Heart right ventricle (tissue), 16 donors: ENCODE results near the gene KCTD5. TPM values are rescaled to one million over a fixed set of nuclear protein-coding genes. Genes with fewer than 3 reads are reported as not detected.
A peak's percentile ranks its signal among the peaks of the same experiment; 100 is the strongest.
"Not testable (repeated sequence)": the region's sequence is repeated elsewhere in the genome, so short reads cannot be mapped to it uniquely, and the experiment has no call there.

Source experiments
- ATAC-seq, 8 donors: fragments of 200-7000 bp; cut with Tn5 transposase; one replicate each; pipeline ENCODE4 v1.9.1; 2020; ENCODE audit warnings: mild to moderate bottlenecking in 8 of 8, moderate library complexity in 8 of 8, moderate number of reproducible peaks in 1 of 8
- DNase-seq, 2 donors: peaks; one replicate each; pipeline ENCODE4 v3.0.0-alpha.2; 2020
- H3K27ac ChIP-seq, 10 donors: fragments of 200-600 bp; sonication (generic) in 2 of 10; one replicate each; pipeline versions ENCODE4 v1.5.0 to v1.8.0; 2020 to 2022; ENCODE audit warnings: mild to moderate bottlenecking in 3 of 10
- H3K27me3 ChIP-seq, 7 donors: fragments of 200-600 bp; one replicate each; pipeline ENCODE4 v1.8.0; 2021 to 2022; ENCODE audit warnings: mild to moderate bottlenecking in 2 of 7
- H3K36me3 ChIP-seq, 9 donors: fragments of 200-600 bp; sonication (generic) in 1 of 9; one replicate each; pipeline versions ENCODE4 v1.5.0 to v1.8.0; 2020 to 2022; ENCODE audit warnings: mild to moderate bottlenecking in 2 of 9
- H3K4me1 ChIP-seq, 9 donors: fragments of 200-600 bp; sonication (generic) in 1 of 9; one replicate each; pipeline versions ENCODE4 v1.5.0 to v1.8.0; 2020 to 2022; ENCODE audit warnings: mild to moderate bottlenecking in 4 of 9
- H3K4me3 ChIP-seq, 10 donors: fragments of 200-600 bp; sonication (generic) in 2 of 10; one replicate each; pipeline versions ENCODE4 v1.5.0 to v1.8.0; 2020 to 2022; ENCODE audit warnings: mild to moderate bottlenecking in 7 of 10, moderate library complexity in 2 of 10
- H3K9me3 ChIP-seq, 11 donors: fragments of 200-600 bp in 10 of 11; sonication (generic) in 2 of 11; one replicate each; pipeline versions ENCODE4 v1.5.0 to v1.8.0; 2013 to 2022; ENCODE audit warnings: mild to moderate bottlenecking in 2 of 11, control low read depth in 1 of 11, moderate library complexity in 1 of 11
- WGBS, 2 donors: extraction: QIAGEN DNeasy Blood & Tissue Kit; methylation state at CpG; one replicate each; pipeline ENCODE4 v1.1.7; 2013; ENCODE audit warnings: inconsistent platforms in 1 of 2; 5-methylcytosine and 5-hydroxymethylcytosine counted together
- intact Hi-C, 10 donors: fragments of 100-400 bp; cut with DNase I; formaldehyde crosslinking; loops; one replicate each; pipeline versions ENCODE4 v1.11.1 to v1.14.2; 2022
- polyA plus RNA-seq, 2 donors: library from polyadenylated mRNA; stranded (reverse); fragments of 200-250 nt; gene quantifications; one replicate each; pipeline ENCODE4 v1.2.3, GENCODE V29; 2013
- total RNA-seq, 10 donors: library from RNA; stranded (reverse); fragmentation: NEBNext Ultra II Directional in 3 of 10; extraction: Animal tissue kit (Norgen Biotek cat#: 25700) in 3 of 10; gene quantifications; one replicate each; pipeline versions ENCODE4 v1.2.1 to v1.2.4, GENCODE V29; 2021 to 2023
- TF ChIP-seq, protein P1 (sequence below), 9 donors: fragments of 200-600 bp; sonication (generic) in 2 of 9; IDR thresholded peaks; one replicate each; pipeline versions ENCODE4 v1.5.0 to v1.8.0; 2021 to 2022; ENCODE audit warnings: antibody characterized with exemption in 9 of 9, mild to moderate bottlenecking in 5 of 9, moderate library complexity in 1 of 9
- donor health status: Arrhythmogenic right ventricular cardiomyopathy.
- donor health status: ischemic (EF 13 %, LVEDD 7.1; RV severe dilation, severe dysfunction).
- donor health status: healthy with polysubstance abuse.
- donor health status: DM: no; HTN: yes; CAD: no.
- donor health status: DM: no; HTN: no; CAD: no.
- donor health status: ischemic (EF 25% LVEDD 6.9; RV normal size, moderate dysfunction).
- donor health status: ischemic (EF 25% LVEDD 5.7; RV mildly dilated, moderate dysfunction).
- donor health status: healthy.
- donor health status: DM: yes; HTN: yes; CAD: no.
- donor health status: Ischemic cardiomyopathy.
- donor health status: ischemic (EF 35%, LVEDD 5.7; RV mildly dilated, moderate dysfunction).
- donor health status: nonischemic (EF 11% LVEDD 7.7; RV severe dilation, severe dysfunction).
- donor health status: DM: yes; HTN: yes; CAD: no.
- donor health status: PGD.
- donor health status: ischemic (EF 29% LVEDD 5.4; RV normal size, mild dysfunction).
- donor health status: nonischemic (EF 23%, LVEDD 6.1; RV moderate dilation, normal function).

The KCTD5 gene
- total and polyA plus RNA-seq, 12 donors, result 8.5 to 22.4 (median 11.6) TPM

GRCh38 chr16:2690852-2691251 is 8.5 kb downstream of the KCTD5 start:
- Histone ChIP-seq H3K9me3 (no peaks in the 10 kb centered on the region), H3K36me3 (peaks cover 0 to 24% (median 0%) of the 10 kb centered on the region in 9 donors), H3K4me1 (peaks cover 13 to 54% (median 43%) of the 10 kb centered on the region in 9 donors), H3K27ac (peak overlapping the region in 7 of 10 donors; percentile 69 to 95 (median 80)), H3K27me3 (no peaks in the 10 kb centered on the region), H3K4me3 (no peak overlapping the region)
- 93 to 94% methylated on average over 11 of the region's 11 CpGs for WGBS, 2 donors
- intact Hi-C loops, result no loop called here
- ATAC-seq (no peak), DNase-seq (no peak)
- TF ChIP-seq, protein P1, sequence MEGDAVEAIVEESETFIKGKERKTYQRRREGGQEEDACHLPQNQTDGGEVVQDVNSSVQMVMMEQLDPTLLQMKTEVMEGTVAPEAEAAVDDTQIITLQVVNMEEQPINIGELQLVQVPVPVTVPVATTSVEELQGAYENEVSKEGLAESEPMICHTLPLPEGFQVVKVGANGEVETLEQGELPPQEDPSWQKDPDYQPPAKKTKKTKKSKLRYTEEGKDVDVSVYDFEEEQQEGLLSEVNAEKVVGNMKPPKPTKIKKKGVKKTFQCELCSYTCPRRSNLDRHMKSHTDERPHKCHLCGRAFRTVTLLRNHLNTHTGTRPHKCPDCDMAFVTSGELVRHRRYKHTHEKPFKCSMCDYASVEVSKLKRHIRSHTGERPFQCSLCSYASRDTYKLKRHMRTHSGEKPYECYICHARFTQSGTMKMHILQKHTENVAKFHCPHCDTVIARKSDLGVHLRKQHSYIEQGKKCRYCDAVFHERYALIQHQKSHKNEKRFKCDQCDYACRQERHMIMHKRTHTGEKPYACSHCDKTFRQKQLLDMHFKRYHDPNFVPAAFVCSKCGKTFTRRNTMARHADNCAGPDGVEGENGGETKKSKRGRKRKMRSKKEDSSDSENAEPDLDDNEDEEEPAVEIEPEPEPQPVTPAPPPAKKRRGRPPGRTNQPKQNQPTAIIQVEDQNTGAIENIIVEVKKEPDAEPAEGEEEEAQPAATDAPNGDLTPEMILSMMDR (IDR thresholded peaks at IDR 0.05), result no peak

- DNase-seq (peak in 1 of 2 donors; percentile 51), ATAC-seq (peak in 7 of 8 donors; percentile 10 to 73 (median 61))
- Histone ChIP-seq H3K36me3 (peaks cover 0 to 26% (median 0%) of the 10 kb centered on the region in 9 donors), H3K4me1 (peaks cover 13 to 54% (median 43%) of the 10 kb centered on the region in 9 donors), H3K27ac (peak overlapping the region; percentile 60 to 95 (median 80)), H3K9me3 (no peaks in the 10 kb centered on the region), H3K4me3 (peak overlapping the region in 7 of 10 donors; percentile 1 to 37 (median 21)), H3K27me3 (no peaks in the 10 kb centered on the region)
- TF ChIP-seq, protein P1 (IDR thresholded peaks at IDR 0.05), result no peak
- WGBS, 2 donors, result 74 to 76% methylated on average over 26 to 29 of the region's 29 CpGs
- intact Hi-C loops, result no loop called here
These were observed 9.3 kb downstream of the KCTD5 start for GRCh38 chr16:2691491-2692248.

GRCh38 chr16:2692251-2692947 is 10.1 kb downstream of the KCTD5 start:
- intact Hi-C loops, result no loop called here
- H3K4me3 ChIP-seq, result peak overlapping the region in 6 of 10 donors; percentile 3 to 37 (median 28)
- no peaks in the 10 kb centered on the region for H3K9me3 ChIP-seq
- peak; percentile 52 to 53 for DNase-seq
- ATAC-seq, result peak; percentile 60 to 86 (median 80)
- peak overlapping the region; percentile 60 to 95 (median 80) for H3K27ac ChIP-seq
- WGBS, 2 donors, result 44 to 58% methylated on average over 14 of the region's 14 CpGs
- H3K36me3 ChIP-seq, result peaks cover 0 to 33% (median 6%) of the 10 kb centered on the region in 9 donors
- peaks cover 13 to 46% (median 42%) of the 10 kb centered on the region in 9 donors for H3K4me1 ChIP-seq
- H3K27me3 ChIP-seq, result no peaks in the 10 kb centered on the region
- TF ChIP-seq, protein P1 (IDR thresholded peaks at IDR 0.05), result no peak

GRCh38 chr16:2692948-2693651 is 10.8 kb downstream of the KCTD5 start:
- Histone ChIP-seq H3K27ac (peak overlapping the region; percentile 60 to 95 (median 80)), H3K4me1 (peaks cover 13 to 40% (median 39%) of the 10 kb centered on the region in 9 donors), H3K9me3 (no peaks in the 10 kb centered on the region), H3K36me3 (peaks cover 0 to 40% (median 13%) of the 10 kb centered on the region in 9 donors), H3K27me3 (no peaks in the 10 kb centered on the region), H3K4me3 (peak overlapping the region in 6 of 10 donors; percentile 3 to 36 (median 19))
- 85% methylated on average over 24 of the region's 24 CpGs for WGBS, 2 donors
- DNase-seq (peak in 1 of 2 donors; percentile 17), ATAC-seq (peak in 5 of 8 donors; percentile 15 to 39 (median 34))
- intact Hi-C loops, result no loop called here
- TF ChIP-seq, protein P1 (IDR thresholded peaks at IDR 0.05), result no peak

DNA sequence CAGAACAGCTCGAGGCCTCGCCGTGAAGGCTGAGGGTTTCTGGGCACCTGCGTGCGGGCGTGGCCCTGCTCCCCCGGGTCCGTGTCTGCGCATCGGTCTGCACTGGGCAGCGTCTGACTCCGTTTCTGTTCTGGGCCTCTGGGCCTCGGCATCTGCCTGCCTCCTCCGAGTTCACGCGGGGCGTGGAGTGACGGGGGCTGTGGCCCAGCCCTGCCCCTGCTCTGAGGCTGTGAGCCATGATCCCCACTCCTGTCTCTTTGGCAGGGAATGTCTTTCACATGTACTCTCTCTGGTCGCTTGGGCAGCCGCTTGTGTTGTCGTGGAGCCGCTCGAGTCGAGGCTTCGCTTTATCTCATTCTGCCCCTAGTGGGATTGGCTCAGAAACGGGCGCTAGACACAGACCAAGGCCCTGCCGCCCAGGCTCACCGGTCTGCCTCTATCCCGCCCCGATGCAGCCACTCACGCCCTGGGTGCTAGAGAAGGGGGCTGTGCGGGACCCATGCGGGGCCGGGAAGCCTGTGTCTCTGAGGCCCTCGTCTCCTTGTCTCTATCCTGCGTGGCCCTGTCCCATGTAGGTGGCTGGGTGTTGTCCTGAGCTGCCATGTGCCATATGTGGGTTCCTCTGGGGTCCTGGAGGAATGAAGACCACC is 14.4 kb downstream of the KCTD5 start:
- Histone ChIP-seq H3K4me1 (peaks cover 8 to 19% (median 17%) of the 10 kb centered on the region in 9 donors), H3K36me3 (peaks cover 0 to 58% (median 31%) of the 10 kb centered on the region in 9 donors)
- H3K4me3 ChIP-seq, H3K27me3 ChIP-seq, H3K27ac ChIP-seq, intact Hi-C loops, ATAC-seq, H3K9me3 ChIP-seq: not testable (repeated sequence)
- 91% methylated on average over 30 to 31 of the region's 37 CpGs for WGBS, 2 donors
- peak in 1 of 2 donors; percentile 5 for DNase-seq
